HepG2 (cell line): Measurements from ENCODE around the gene ACOX3. TPM values are rescaled to one million over a fixed set of nuclear protein-coding genes. Genes with fewer than 3 reads are reported as not detected.

Source experiments
- ATAC-seq: fragments of 200-7000 bp; cut with Tn5 transposase; 3 replicates; pipeline ENCODE4 v1.9.1; 2020; ENCODE audit warnings: mild to moderate bottlenecking, moderate library complexity
- BruUV-seq: library from RNA; stranded (reverse); fragments of 400-500 nt; replicated peaks from 2 replicates; lab custom pipeline; 2021; lab: Mats Ljungman, UMichigan
- CTCF ChIA-PET: fragments of 300-600 bp; formaldehyde crosslinking; extraction: SDS; loops from one replicate; lab custom pipeline; 2021; ENCODE audit warnings: low total read pairs, inconsistent platforms, low intra/inter-chr PET ratio; lab: Yijun Ruan, JAX
- POLR2A ChIA-PET: fragments of 350-600 bp; sonication (Branson Sonifier 250); formaldehyde crosslinking; loops from one replicate; lab custom pipeline; 2020; ENCODE audit warnings: antibody characterized with exemption, inconsistent platforms; lab: Yijun Ruan, JAX
- DNase-seq: peaks from one replicate; pipeline ENCODE4 v3.0.0-alpha.2; 2015; ENCODE audit warnings: low spot score
- FAIRE-seq: peaks from 3 replicates; lab custom pipeline; 2011; peaks lifted over from hg19 to GRCh38; lab: Jason Lieb, UNC
- H2AFZ ChIP-seq: one replicate; pipeline ENCODE4 v1.6.1; 2011; ENCODE audit warnings: low read length, inconsistent platforms
- H3K27ac ChIP-seq: fragments of 300-600 bp; 3 replicates; pipeline ENCODE4 v1.8.0; 2011; ENCODE audit warnings: mixed run types, mild to moderate bottlenecking, mixed read lengths, low read length, inconsistent platforms; ENCODE audit not compliant: insufficient read depth; ENCODE audit errors: extremely low read length
- H3K27me3 ChIP-seq, 2 experiments: fragments of 200-600 bp in 1 of 2; 2 replicates in 1 of 2; 3 replicates in 1 of 2; pipeline versions ENCODE4 v1.6.0 to v1.8.0; 2011; ENCODE audit warnings: low read length in 2 of 2, mild to moderate bottlenecking in 2 of 2, moderate library complexity in 2 of 2, inconsistent platforms in 1 of 2; ENCODE audit not compliant: insufficient read depth in 2 of 2, control insufficient read depth in 1 of 2
- H3K36me3 ChIP-seq, 2 experiments: fragments of 200-600 bp in 1 of 2; replicated peaks in 1 of 2; 2 replicates in 1 of 2; 3 replicates in 1 of 2; pipeline versions ENCODE4 v1.5.1 to v1.8.0; 2011; ENCODE audit warnings: low read length in 2 of 2, inconsistent platforms in 1 of 2; ENCODE audit not compliant: insufficient read depth in 2 of 2, control insufficient read depth in 1 of 2
- H3K4me1 ChIP-seq: 2 replicates; pipeline ENCODE4 v1.5.1; 2012; ENCODE audit warnings: low read length, inconsistent platforms; ENCODE audit not compliant: insufficient read depth
- H3K4me2 ChIP-seq: 2 replicates; pipeline ENCODE4 v1.6.0; 2011; ENCODE audit warnings: low read depth, low read length, inconsistent platforms
- H3K4me3 ChIP-seq, 3 experiments: fragments of 200-600 bp in 1 of 3; sonication (generic), shearing (Covaris generic) in 1 of 3; replicated peaks in 1 of 3; 2 replicates each; pipeline ENCODE4 v1.5.1; 2011 to 2016; ENCODE audit warnings: low read length in 3 of 3, inconsistent platforms in 2 of 3, low read depth in 2 of 3, mild to moderate bottlenecking in 2 of 3, control low read depth in 1 of 3, mixed read lengths in 1 of 3; ENCODE audit not compliant: insufficient read depth in 1 of 3
- H3K79me2 ChIP-seq: one replicate; pipeline ENCODE4 v1.6.1; 2011; ENCODE audit warnings: low read length, inconsistent platforms; ENCODE audit not compliant: insufficient read depth
- H3K9ac ChIP-seq: 2 replicates; pipeline ENCODE4 v1.6.0; 2011; ENCODE audit warnings: mild to moderate bottlenecking, low read depth, low read length, inconsistent platforms; ENCODE audit not compliant: insufficient read depth
- H3K9me3 ChIP-seq: 2 replicates; pipeline ENCODE4 v1.5.1; 2012; ENCODE audit warnings: mild to moderate bottlenecking, low read length
- H4K20me1 ChIP-seq: 2 replicates; pipeline ENCODE4 v1.6.0; 2011; ENCODE audit warnings: inconsistent platforms, mild to moderate bottlenecking, low read length, moderate library complexity; ENCODE audit not compliant: insufficient read depth
- DRAP1 ChIP-seq: IDR thresholded peaks from 2 replicates; pipeline ENCODE4 v1.6.1; 2016; ENCODE audit warnings: missing genetic modification reagents, missing compliant biosample characterization
- FOSL2 ChIP-seq: sonication (generic); formaldehyde crosslinking; IDR thresholded peaks from 2 replicates; pipeline ENCODE4 v1.4.0; 2020; ENCODE audit warnings: missing genetic modification reagents
- HHEX ChIP-seq: IDR thresholded peaks from 2 replicates; pipeline ENCODE4 v1.6.1; 2016; ENCODE audit warnings: control low read depth
- NCOR1 ChIP-seq: fragments of 200-600 bp; sonication (generic); IDR thresholded peaks from 2 replicates; pipeline ENCODE4 v1.7.0; 2017; ENCODE audit warnings: antibody characterized with exemption, low read length, borderline replicate concordance
- NR1H2 ChIP-seq: sonication (generic); formaldehyde crosslinking; IDR thresholded peaks from 2 replicates; pipeline ENCODE4 v1.8.1; 2022; ENCODE audit warnings: low read depth, missing genetic modification reagents, borderline replicate concordance
- PAX8 ChIP-seq: sonication (generic); formaldehyde crosslinking; IDR thresholded peaks from 2 replicates; pipeline ENCODE4 v1.8.0; 2022; ENCODE audit warnings: mild to moderate bottlenecking, missing genetic modification reagents, borderline replicate concordance
- RAD51 ChIP-seq: fragments of 450-650 bp; IDR thresholded peaks from 2 replicates; pipeline ENCODE4 v1.6.1; 2016; ENCODE audit warnings: borderline replicate concordance
- RFX3 ChIP-seq: IDR thresholded peaks from 2 replicates; pipeline ENCODE4 v1.6.1; 2016; ENCODE audit warnings: missing biosample characterization, missing genetic modification reagents
- SP5 ChIP-seq: IDR thresholded peaks from 2 replicates; pipeline ENCODE4 v1.6.1; 2016; ENCODE audit warnings: low read depth, borderline replicate concordance
- STAT6 ChIP-seq: sonication (generic); formaldehyde crosslinking; IDR thresholded peaks from 2 replicates; pipeline ENCODE4 v1.4.0; 2020; ENCODE audit warnings: missing genetic modification reagents, mild to moderate bottlenecking, borderline replicate concordance
- THAP7 ChIP-seq: sonication (generic); formaldehyde crosslinking; IDR thresholded peaks from 2 replicates; pipeline ENCODE4 v1.8.1; 2023; ENCODE audit warnings: mild to moderate bottlenecking, missing genetic modification reagents
- U2AF1 ChIP-seq: fragments of 200-400 bp; formaldehyde crosslinking; optimal IDR thresholded peaks from 2 replicates; pipeline ENCODE3; 2017; ENCODE audit warnings: mild to moderate bottlenecking, low read depth, low read length
- ZBTB37 ChIP-seq: sonication (generic); formaldehyde crosslinking; IDR thresholded peaks from 2 replicates; pipeline ENCODE4 v1.4.0; 2020; ENCODE audit warnings: mild to moderate bottlenecking, missing genetic modification reagents
- ZNF317 ChIP-seq: sonication (generic); formaldehyde crosslinking; IDR thresholded peaks from 2 replicates; pipeline ENCODE4 v1.5.0; 2020; ENCODE audit warnings: mild to moderate bottlenecking, missing genetic modification reagents
- ZNF614 ChIP-seq: IDR thresholded peaks from 2 replicates; pipeline ENCODE4 v1.6.1; 2018; ENCODE audit warnings: missing biosample characterization, missing genetic modification reagents, inconsistent platforms, borderline replicate concordance
- ZSCAN29 ChIP-seq: sonication (generic); formaldehyde crosslinking; conservative IDR thresholded peaks from 2 replicates; pipeline ENCODE4 v1.4.0; 2020; ENCODE audit warnings: mild to moderate bottlenecking, missing genetic modification reagents
- WGBS: methylation state at CpG from one replicate; pipeline ENCODE4 v1.1.6; 2017; ENCODE audit warnings: low lambda C conversion rate; 5-methylcytosine and 5-hydroxymethylcytosine counted together
- in situ Hi-C: cut with HindIII; loops from 2 replicates; pipeline ENCODE4 v1.10.0; 2017; ENCODE audit warnings: low pct_unique_long_range_greater_than_20kb; ENCODE audit not compliant: extremely low pct_ligation_motif_present
- intact Hi-C: fragments of 100-400 bp; cut with micrococcal nuclease; formaldehyde crosslinking; loops from one replicate; pipeline ENCODE4 v1.10.0; 2022; ENCODE audit not compliant: unreplicated experiment
- polyA plus RNA-seq, 8 experiments: library from polyadenylated mRNA; depleted of rRNA in 3 of 8; stranded (reverse) in 7 of 8; unstranded in 1 of 8; fragments of >200 nt; fragmentation: Illumina TruSeq in 4 of 8; extraction: Trizol in 4 of 8; gene quantifications; 2 replicates each; pipeline versions ENCODE4 v1.2.1 to v1.2.3, GENCODE V29; 2011 to 2016; ENCODE audit warnings: low read depth in 4 of 8, missing spikeins in 1 of 8, mixed read lengths in 1 of 8; ENCODE audit not compliant: insufficient read depth in 1 of 8
- total RNA-seq, 5 experiments: library from RNA; depleted of rRNA; stranded (reverse); fragments of >200 nt; fragmentation: Illumina TruSeq; extraction: Trizol; gene quantifications; 2 replicates each; pipeline ENCODE4 v1.2.3, GENCODE V29; 2016; ENCODE audit warnings: low read depth in 1 of 5

Gene ACOX3
- total and polyA plus RNA-seq, 2 of the 13 experiments (the other 11 are each of a cell fraction or from before 2014, with no cell fraction given): 4.2 to 17.8 TPM

- ATAC-seq (peak; percentile 95), FAIRE-seq (peak; percentile 84), DNase-seq (peak; percentile 80)
- Histone ChIP-seq H3K27me3 (no peaks in the 10 kb centered on the region), H3K4me1 (no peaks in the 10 kb centered on the region), H3K9ac (no peak overlapping the region), H3K9me3 (no peaks in the 10 kb centered on the region), H4K20me1 (no peaks in the 10 kb centered on the region; the same call in 1 of the 2 replicates), H2AFZ (no peak overlapping the region), H3K36me3 (peaks cover 8 to 19% of the 10 kb centered on the region in 2 experiments; a peak in 4 of 5 replicates), H3K4me3 (no peak overlapping the region), H3K27ac (no peak overlapping the region), H3K79me2 (no peaks in the 10 kb centered on the region), H3K4me2 (no peak overlapping the region)
- WGBS: 79% methylated on average over 22 of the region's 26 CpGs
- in situ Hi-C loops: no loop called here
- ChIA-PET CTCF (interaction anchor here (1.4 kb wide), 1 partner anchor 169 kb away, joined by 8 read pairs; no protein-coding TSS in a partner anchor), POLR2A (interaction anchor here (1.0 to 1.5 kb wide), 2 partner anchors 12 to 169 kb away, joined by 3 read pairs; no protein-coding TSS in a partner anchor)
- no TSS peak for BruUV-seq
- intact Hi-C loops: no loop called here
- TF ChIP-seq HHEX (CRISPR knock-in tag): no peak
- no peak for TF ChIP-seq STAT6 (CRISPR knock-in tag)
- TF ChIP-seq ZBTB37 (CRISPR knock-in tag): no peak
- TF ChIP-seq NR1H2 (CRISPR knock-in tag): no peak
- no peak for TF ChIP-seq ZNF614 (CRISPR knock-in tag)
- peak; percentile 42; the same call in 1 of the 2 replicates for TF ChIP-seq SP5 (CRISPR knock-in tag)
- TF ChIP-seq U2AF1: no peak
- no peak for TF ChIP-seq PAX8 (CRISPR knock-in tag)
- no peak for TF ChIP-seq ZNF317 (CRISPR knock-in tag)
- no peak for TF ChIP-seq RFX3 (CRISPR knock-in tag)
- TF ChIP-seq NCOR1: no peak
- TF ChIP-seq DRAP1 (CRISPR knock-in tag): no peak
- 0 out of 2 replicates have a peak, but pooled peaks have one; percentile 4 for TF ChIP-seq FOSL2 (CRISPR knock-in tag)
- no peak for TF ChIP-seq ZSCAN29 (CRISPR knock-in tag)
- TF ChIP-seq RAD51: no peak
- no peak for TF ChIP-seq THAP7 (CRISPR knock-in tag)
These were observed 29.8 kb downstream of the ACOX3 start for GRCh38 chr4:8410641-8411271.
